Cardiac fibroblast (primary cell): ENCODE results near the gene MBD3L4.
"Not testable (repeated sequence)": the region's sequence is repeated elsewhere in the genome, so short reads cannot be mapped to it uniquely, and the experiment has no call there.

Source experiments
- DNase-seq, 2 donors: peaks; one replicate each; pipeline versions ENCODE4 v3.0.0 to v3.0.0-alpha.2; 2010; ENCODE audit warnings: low read depth in 2 of 2
- H3K4me3 ChIP-seq, 2 donors: replicated peaks in 1 of 2; 1 replicate in 1 of 2; 2 replicates in 1 of 2; pipeline ENCODE4 v1.5.1; 2011; ENCODE audit warnings: low read depth in 2 of 2, low read length in 2 of 2, mild to moderate bottlenecking in 2 of 2, moderate library complexity in 1 of 2
- TF ChIP-seq, protein P1 (sequence below): IDR thresholded peaks from one replicate; pipeline ENCODE4 v1.5.1; 2011; ENCODE audit warnings: low read depth, mild to moderate bottlenecking, low read length, inconsistent platforms

Gene MBD3L4

DNA sequence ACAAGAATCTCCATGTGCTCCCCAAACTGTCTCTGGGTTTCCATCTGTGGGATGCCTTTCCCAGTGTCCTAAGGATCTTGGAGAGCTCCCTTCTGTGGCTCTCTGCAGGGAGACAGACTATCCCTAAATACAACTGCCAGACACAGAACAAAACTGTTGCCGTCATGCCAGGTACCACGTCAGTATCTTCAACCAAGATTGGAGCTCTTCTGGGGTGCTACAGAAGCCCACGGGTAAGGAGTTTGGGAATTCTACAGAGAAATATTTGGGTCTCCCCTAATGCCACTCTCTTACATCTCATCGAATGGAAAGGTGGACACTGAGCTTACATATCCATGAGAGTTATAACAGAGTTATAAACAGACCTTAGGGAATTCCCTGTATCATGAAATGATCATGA, 23.4 kb upstream of the MBD3L4 start:
- no peak overlapping the region for H3K4me3 ChIP-seq
- TF ChIP-seq, protein P1, sequence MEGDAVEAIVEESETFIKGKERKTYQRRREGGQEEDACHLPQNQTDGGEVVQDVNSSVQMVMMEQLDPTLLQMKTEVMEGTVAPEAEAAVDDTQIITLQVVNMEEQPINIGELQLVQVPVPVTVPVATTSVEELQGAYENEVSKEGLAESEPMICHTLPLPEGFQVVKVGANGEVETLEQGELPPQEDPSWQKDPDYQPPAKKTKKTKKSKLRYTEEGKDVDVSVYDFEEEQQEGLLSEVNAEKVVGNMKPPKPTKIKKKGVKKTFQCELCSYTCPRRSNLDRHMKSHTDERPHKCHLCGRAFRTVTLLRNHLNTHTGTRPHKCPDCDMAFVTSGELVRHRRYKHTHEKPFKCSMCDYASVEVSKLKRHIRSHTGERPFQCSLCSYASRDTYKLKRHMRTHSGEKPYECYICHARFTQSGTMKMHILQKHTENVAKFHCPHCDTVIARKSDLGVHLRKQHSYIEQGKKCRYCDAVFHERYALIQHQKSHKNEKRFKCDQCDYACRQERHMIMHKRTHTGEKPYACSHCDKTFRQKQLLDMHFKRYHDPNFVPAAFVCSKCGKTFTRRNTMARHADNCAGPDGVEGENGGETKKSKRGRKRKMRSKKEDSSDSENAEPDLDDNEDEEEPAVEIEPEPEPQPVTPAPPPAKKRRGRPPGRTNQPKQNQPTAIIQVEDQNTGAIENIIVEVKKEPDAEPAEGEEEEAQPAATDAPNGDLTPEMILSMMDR: no peak
- no peak for DNase-seq

DNA sequence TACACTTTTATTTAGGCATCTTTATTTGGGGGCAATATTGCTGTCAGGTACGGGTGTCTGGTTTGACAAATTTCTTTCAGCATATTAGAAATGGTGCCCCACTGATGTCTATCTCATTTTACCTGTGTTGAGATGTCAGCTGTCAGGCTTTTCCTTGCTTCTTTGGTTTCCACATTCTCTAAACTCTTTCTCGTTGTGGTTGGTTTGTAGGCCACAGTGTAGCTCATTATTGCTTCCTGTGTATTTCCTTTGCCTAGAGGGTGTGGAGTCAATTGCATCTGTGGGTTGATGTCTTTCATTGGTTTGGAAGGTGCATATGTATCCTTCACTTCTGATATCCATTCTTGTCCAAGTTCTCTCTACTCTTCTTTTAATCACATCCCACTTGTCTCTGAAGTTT, 20.0 kb upstream of the MBD3L4 start:
- not testable (repeated sequence) for DNase-seq, H3K4me3 ChIP-seq

DNA sequence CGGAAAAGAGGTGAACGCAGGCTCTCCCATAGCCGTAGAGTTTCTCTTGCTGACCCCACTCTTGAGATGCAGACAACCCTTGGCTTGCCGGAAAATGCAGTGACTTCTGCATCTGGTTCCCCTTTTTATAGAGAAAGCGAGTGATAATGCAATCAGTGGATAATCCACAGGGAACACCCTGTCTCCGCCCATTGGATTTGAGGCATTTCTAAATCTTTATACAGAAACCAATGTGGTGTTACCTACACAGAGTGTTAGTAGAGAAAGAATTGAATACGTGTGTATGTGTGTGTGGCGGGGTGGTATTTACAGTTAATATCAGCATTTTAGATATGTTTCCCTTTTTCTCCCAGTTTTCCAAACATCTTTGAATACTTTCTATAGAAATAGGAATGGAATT, 18.6 kb upstream of the MBD3L4 start, which contains the start of gene MBD3L3:
MBD3L3 (minus strand) TSS at position 101 of the 400 bp plus-strand sequence; CDS start at position 30, 71 bp downstream.
- H3K4me3 ChIP-seq, DNase-seq: not testable (repeated sequence)

DNA sequence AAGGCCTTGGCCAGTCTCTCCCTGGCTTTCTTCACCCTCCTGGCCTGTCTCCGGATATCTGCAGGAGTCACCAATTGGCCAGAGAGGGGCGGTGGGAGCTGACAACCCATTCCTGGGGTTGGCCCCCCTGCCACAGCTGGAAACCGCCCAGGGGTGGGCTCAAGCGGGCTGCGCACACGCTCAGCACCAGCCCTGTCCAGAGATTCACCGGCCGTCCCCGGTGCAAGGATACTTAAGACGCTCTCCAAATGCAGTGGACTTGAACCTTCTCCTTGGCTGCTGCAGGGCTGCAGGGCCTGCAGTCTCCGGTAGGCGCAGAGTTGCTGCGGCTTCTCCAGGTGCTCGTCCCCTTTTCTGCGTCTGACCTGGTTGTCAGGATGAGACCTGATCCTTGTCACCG, 16.4 kb upstream of the MBD3L4 start:
- not testable (repeated sequence) for DNase-seq, H3K4me3 ChIP-seq

DNA sequence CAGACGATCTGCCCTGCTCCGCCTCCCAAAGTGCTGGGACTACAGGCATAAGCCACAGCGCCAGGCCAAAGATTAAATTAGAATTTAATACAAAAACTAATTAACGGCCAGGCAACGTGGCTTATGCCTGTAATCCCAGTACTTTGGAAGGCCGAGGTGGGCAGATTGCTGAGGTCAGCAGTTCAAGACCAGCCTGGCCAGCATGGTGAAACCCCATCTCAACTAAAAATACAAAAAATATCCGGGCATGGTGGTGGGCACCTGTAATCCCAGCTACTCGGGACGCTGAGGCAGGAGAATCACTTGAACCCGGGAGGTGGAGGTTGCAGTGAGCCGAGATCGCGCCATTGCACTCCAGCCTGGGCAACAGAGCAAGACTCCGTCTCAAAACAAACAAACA, 15.7 kb upstream of the MBD3L4 start:
- H3K4me3 ChIP-seq: not testable (repeated sequence)

DNA sequence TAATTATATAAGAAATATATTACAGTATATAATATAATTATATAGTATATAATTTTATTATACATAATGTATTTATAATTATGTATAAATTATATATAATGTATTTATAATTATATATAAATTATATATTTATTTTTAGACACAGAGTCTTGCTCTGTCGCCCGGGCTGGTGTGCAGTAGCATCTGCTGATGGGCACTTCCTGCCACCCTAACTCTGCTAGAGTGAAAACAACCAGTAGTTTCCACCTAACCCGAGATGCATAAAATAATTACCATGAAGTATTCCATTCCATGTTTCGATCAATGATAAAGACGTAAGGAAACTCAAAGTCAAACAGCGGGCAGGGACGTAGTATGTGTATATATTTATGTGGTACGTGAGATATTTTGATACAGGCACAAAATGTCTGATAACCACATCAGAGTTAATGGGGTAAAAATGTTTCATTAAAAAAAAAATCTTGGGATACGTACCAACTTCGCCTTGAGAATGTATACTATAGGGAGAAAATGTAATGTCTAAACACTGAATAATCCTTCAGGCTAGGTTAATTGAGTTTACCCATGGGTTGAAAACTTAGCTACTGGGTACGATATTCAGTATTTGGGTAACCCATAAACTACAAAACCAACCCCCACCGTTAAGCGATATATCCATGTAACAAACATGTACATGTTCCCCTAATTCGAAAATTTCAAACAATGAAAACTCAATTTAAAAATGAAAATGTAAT, 14.8 kb upstream of the MBD3L4 start:
- H3K4me3 ChIP-seq, DNase-seq: not testable (repeated sequence)

More for the DNA sequence above, 15.7 kb upstream of the MBD3L4 start:
- not testable (repeated sequence) for DNase-seq

DNA sequence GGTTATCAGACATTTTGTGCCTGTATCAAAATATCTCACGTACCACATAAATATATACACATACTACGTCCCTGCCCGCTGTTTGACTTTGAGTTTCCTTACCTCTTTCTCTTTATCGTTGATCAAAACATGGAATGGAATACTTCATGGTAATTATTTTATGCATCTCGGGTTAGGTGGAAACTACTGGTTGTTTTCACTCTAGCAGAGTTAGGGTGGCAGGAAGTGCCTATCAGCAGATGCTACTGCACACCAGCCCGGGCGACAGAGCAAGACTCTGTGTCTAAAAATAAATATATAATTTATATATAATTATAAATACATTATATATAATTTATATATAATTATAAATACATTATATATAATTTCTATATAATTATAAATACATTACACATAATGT, 12.9 kb upstream of the MBD3L4 start:
- not testable (repeated sequence) for DNase-seq, H3K4me3 ChIP-seq

DNA sequence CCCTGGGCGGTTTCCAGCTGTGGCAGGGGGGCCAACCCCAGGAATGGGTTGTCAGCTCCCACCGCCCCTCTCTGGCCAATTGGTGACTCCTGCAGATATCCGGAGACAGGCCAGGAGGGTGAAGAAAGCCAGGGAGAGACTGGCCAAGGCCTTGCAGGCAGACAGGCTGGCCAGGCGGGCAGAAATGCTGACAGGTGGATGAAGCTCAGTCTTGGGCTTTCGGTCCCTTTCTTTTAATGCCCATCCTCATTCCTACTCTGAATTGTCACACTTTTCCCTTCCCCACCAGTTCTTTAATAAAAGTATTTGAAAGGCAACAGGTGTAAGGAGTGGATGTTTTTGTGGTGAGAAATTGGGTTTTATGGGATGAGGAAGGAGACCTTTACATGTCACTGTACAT, 11.4 kb upstream of the MBD3L4 start:
- H3K4me3 ChIP-seq, DNase-seq: not testable (repeated sequence)

DNA sequence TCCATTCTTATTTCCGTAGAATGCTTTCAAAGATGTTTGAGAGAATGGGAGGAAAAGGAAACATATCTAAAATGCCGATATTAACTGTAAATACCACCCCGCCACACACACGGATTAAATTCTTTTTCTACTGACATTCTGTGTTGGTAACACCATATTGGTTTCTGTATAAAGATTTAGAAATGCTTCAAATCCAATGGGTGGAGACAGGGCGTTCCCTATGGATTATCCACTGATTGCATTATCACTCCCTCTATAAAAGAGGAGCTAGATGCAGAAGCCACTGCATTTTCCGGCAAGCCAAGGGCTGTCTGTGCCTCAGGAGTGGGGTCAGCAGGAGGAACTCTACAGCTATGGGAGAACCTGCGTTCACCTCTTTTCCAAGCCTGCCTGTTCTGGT, 9.0 kb upstream of the MBD3L4 start, which contains the start of gene MBD3L2:
MBD3L2 (plus strand) TSS at position 301 of the 400 bp plus-strand sequence; CDS start at position 354, 53 bp downstream.
- not testable (repeated sequence) for H3K4me3 ChIP-seq, DNase-seq

DNA sequence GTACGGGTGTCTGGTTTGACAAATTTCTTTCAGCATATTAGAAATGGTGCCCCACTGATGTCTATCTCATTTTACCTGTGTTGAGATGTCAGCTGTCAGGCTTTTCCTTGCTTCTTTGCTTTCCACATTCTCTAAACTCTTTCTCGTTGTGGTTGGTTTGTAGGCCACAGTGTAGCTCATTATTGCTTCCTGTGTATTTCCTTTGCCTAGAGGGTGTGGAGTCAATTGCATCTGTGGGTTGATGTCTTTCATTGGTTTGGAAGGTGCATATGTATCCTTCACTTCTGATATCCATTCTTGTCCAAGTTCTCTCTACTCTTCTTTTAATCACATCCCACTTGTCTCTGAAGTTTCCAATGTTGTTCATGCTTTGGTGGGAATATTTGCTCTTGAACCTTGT, 1.6 kb upstream of the MBD3L4 start:
- not testable (repeated sequence) for DNase-seq, H3K4me3 ChIP-seq

DNA sequence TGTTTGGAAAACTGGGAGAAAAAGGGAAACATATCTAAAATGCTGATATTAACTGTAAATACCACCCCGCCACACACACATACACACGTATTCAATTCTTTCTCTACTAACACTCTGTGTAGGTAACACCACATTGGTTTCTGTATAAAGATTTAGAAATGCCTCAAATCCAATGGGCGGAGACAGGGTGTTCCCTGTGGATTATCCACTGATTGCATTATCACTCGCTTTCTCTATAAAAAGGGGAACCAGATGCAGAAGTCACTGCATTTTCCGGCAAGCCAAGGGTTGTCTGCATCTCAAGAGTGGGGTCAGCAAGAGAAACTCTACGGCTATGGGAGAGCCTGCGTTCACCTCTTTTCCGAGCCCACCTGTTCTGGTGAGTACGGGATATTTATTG, 9.7 kb downstream of the MBD3L4 start, which contains the start of gene MBD3L5:
MBD3L5 (plus strand) TSS at position 301 of the 400 bp plus-strand sequence; CDS start at position 335, 34 bp downstream.
- not testable (repeated sequence) for H3K4me3 ChIP-seq, DNase-seq

DNA sequence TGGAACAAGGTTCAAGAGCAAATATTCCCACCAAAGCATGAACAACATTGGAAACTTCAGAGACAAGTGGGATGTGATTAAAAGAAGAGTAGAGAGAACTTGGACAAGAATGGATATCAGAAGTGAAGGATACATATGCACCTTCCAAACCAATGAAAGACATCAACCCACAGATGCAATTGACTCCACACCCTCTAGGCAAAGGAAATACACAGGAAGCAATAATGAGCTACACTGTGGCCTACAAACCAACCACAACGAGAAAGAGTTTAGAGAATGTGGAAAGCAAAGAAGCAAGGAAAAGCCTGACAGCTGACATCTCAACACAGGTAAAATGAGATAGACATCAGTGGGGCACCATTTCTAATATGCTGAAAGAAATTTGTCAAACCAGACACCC, 11.2 kb downstream of the MBD3L4 start:
- not testable (repeated sequence) for H3K4me3 ChIP-seq, DNase-seq

DNA sequence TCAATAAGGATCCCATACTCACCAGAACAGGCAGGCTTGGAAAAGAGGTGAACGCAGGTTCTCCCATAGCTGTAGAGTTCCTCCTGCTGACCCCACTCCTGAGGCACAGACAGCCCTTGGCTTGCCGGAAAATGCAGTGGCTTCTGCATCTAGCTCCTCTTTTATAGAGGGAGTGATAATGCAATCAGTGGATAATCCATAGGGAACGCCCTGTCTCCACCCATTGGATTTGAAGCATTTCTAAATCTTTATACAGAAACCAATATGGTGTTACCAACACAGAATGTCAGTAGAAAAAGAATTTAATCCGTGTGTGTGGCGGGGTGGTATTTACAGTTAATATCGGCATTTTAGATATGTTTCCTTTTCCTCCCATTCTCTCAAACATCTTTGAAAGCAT, 18.6 kb downstream of the MBD3L4 start, which contains the start of gene MBD3L2B:
MBD3L2B (minus strand) TSS at position 101 of the 400 bp plus-strand sequence; CDS start at position 67, 34 bp downstream.
- not testable (repeated sequence) for DNase-seq

More for the DNA sequence above, 18.6 kb downstream of the MBD3L4 start, which contains the start of gene MBD3L2B:
- H3K4me3 ChIP-seq: not testable (repeated sequence)
